NCI-H510A treated with DMSO at 0.1 percent for 48 hours (cell line): ENCODE data around the gene TMEM184C.

Source experiments
- DNase-seq: peaks from one replicate; lab custom pipeline; 2025; lab: John Stamatoyannopoulos, UW

TMEM184C gene

DNA sequence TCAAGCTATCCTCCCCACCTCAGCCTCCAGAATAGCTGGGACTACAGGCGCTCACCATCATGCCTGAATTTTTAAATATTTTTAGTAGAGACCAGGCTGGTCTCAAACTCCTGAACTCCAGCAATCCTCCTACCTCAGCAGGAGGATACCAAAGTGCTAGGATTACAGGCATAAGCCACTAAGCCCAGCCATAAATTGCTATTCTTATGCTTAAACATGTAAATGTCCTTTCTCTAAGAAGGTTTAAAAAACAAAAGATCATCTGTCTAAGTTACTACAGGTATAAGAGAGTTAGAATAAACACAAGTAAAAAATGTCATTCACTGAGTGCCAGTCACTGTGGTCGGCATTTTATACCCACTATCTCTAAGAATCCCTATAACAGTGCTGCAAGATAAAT lies 38.4 kb downstream of the TMEM184C start:
- no peak for DNase-seq

DNA sequence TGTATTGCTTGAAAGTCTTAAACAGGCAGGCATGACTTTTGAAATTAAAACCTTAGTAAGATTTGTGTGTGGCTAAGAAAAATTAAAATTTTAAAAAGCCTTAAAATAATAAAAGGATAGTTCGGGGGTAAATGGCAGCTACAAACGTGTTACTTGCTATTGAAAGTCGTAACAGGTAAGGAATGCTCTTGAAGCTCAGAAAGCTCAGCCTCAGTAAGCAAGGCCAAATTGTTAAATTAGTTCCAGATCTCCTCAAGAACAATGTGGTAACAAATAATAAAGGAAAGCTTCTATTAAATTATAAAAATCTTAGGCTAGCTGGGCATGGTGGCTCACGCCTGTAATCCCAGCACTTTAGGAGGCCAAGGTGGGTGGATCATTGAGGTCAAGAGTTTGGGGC lies 41.3 kb downstream of the TMEM184C start:
- no peak for DNase-seq

GRCh38 chr4:147674073-147674472 lies 56.9 kb downstream of the TMEM184C start:
- DNase-seq: no peak

GRCh38 chr4:147674496-147674895 lies 57.3 kb downstream of the TMEM184C start:
- no peak for DNase-seq

DNA sequence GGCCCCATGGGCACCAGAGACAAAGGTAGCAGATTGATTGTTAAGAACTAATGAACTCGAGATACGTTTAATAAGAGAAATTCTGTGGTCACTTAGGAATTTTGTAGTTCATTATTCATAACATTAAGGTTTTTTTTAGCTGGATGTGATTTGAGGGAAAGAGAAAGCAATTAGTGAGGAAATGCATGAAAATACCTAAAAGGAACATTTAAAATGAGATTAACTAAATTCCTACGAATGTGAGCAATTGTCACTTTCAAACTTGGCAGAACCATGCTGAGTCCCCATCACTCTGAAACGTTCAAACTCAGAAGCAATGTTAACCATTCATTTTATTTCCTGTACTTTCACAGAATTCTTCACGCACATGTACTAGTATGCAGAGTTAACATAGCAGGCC lies 60.9 kb downstream of the TMEM184C start:
- DNase-seq: no peak

GRCh38 chr4:147678796-147679549 lies 61.8 kb downstream of the TMEM184C start:
- no peak for DNase-seq

DNA sequence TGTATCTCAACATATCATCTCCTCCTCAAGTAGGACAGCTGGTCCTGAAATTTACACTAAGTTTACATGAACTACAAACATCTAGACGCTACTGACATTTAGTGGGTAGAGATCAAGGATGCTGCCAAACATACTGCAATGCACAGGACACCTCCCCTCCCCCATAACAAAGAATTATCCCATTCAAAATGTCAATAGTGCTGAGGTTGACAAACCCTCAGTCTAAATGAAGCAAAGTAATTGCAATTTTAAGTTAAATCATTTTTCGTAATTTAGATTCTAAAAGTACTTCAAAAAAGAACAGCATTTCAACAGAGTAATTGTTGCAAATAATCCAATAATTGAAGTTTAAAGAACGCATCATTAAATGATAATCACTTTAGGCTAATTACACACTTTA lies 65.6 kb downstream of the TMEM184C start:
- no peak for DNase-seq

DNA sequence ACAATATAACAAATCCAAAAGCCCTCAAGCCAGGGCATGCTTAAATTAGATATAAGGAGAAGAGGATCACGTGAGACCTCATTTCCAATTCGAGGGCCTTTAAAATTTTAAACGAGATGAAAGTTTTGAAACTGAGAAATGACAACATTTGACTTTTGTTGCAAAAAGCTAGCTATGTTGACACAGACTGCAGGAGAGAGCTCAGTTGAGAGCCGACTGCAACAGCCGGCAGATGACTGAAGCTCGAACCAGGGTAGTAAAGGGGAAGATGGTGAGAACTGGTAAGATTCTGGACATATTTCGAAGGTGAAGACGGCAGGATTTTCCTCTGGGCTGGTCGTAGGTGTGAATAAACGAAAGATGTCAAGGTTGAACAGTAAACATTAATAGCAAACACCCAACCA lies 66.0 kb downstream of the TMEM184C start:
- DNase-seq: peak; percentile 23

- peak; percentile 61 for DNase-seq
These were observed 66.8 kb downstream of the TMEM184C start, which contains the start of gene PRMT9 for GRCh38 chr4:147683717-147684700. Gene PRMT9, minus strand, starts transcription at chr4:147684163. Its CDS starts 176 bp downstream, at chr4:147683987.

GRCh38 chr4:147689067-147689466 lies 71.9 kb downstream of the TMEM184C start:
- no peak for DNase-seq

DNA sequence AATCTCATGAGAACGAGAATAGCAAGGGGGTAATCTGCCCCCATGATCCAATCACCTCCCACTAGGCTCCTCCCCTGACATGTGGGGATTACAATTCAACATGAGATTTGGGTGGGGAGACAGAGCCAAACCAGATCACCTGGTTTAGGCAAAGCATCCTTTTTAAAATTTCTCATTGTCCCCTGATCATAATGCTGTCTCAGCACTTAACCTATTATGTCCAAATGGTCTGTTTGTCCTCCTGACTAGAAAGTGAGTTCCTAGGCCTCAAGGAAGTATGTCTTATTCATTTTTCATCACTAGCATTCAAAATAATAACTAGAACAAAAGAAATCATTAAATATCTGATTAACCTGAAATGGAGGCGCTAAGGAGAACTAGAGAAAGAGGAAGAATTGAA lies 74.6 kb downstream of the TMEM184C start:
- no peak for DNase-seq

- DNase-seq: no peak
These were observed 76.0 kb downstream of the TMEM184C start for GRCh38 chr4:147693218-147693617.

DNA sequence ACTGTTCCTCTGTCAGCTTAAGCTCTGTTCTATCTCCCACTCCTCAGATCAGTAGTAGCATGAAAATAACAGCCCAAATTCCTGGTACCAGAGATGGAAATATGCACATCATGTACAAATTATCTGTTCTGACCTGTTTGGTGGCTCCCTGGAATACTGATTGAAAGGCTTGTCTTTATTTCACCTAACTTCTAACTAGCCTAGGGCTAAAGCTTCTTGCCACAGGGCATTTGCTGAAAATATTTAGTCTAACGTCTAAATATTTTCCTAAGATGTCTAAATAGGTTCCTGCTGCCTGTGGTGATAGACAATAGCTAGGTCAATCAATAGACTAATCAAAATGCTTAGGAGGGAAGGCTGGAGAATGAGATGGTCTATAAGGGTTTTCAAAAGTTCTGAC lies 79.7 kb downstream of the TMEM184C start:
- DNase-seq: no peak

- no peak for DNase-seq
These were observed 87.6 kb downstream of the TMEM184C start for GRCh38 chr4:147704846-147705245.

DNA sequence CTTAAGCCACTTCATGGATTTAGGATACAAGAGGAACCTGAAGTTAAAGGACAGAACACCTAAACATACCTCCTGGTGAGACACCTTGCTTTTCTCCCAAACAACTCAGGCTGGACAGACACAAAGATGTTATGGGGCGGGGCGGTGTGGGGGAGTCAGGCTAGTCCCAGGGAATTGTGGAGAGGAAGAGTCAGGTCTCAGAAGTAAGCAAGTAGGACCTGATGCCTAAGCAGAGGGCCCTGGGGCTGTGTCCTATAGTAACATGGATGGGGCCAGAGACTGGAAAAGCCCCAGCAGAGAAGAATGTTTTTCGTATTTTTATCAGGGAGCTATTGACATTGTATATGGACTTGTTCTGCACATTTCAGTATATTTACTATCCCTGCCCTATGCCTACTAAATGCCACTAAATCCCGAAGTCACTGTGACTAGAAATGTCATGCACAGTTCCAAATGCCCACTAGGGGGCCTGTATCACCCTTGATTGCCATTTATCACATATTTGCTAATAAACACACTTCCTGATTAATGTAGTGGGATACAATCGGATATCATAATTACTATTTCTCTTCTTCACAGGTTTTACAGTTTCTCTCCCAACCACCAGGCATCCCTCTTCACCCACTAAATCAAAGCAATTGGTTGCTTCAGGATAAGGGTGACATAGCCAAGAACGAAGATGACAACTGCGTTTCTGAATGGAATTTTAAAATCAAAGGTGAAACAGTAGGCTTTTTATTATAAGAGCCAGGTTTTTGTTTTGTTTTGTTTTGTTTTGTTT lies 90.9 kb downstream of the TMEM184C start:
- peak; percentile 29 for DNase-seq

GRCh38 chr4:147709999-147710398 lies 92.8 kb downstream of the TMEM184C start:
- DNase-seq: no peak

- no peak for DNase-seq
These were observed 97.6 kb downstream of the TMEM184C start for GRCh38 chr4:147714575-147715401.

- no peak for DNase-seq
These were observed 100.7 kb downstream of the TMEM184C start for GRCh38 chr4:147717878-147718277.
